ENCODE data around the gene MED22. TPM values are rescaled to one million over a fixed set of nuclear protein-coding genes. Genes with fewer than 3 reads are reported as not detected.
A peak's percentile ranks its signal among the peaks of the same experiment; 100 is the strongest.
"Not testable (repeated sequence)": the region's sequence is repeated elsewhere in the genome, so short reads cannot be mapped to it uniquely, and the experiment has no call there.

MED22 gene
- total and polyA plus RNA-seq, 4 donors: 11.4 to 32.0 (median 20.1) TPM

GRCh38 chr9:133378408-133378962 is 30.6 kb upstream of the MED22 start:
- Histone ChIP-seq H3K27ac (ENCODE audit: low read depth in 1 of 2, low read length in 1 of 2) (no peak overlapping the region), H3K27me3 (ENCODE audit: control insufficient read depth in 3 of 3, insufficient read depth in 3 of 3, low read length in 2 of 3) (no peaks in the 10 kb centered on the region), H3K9ac (ENCODE audit: insufficient read depth in 1 of 2, low read length in 2 of 2) (no peak overlapping the region), H3K4me1 (ENCODE audit: control insufficient read depth in 5 of 5, insufficient read depth in 5 of 5, low read length in 5 of 5) (peaks cover 0 to 19% (median 0%) of the 10 kb centered on the region in 5 donors), H3K4me3 (no peak overlapping the region), H3K9me3 (ENCODE audit: control insufficient read depth in 4 of 4, insufficient read depth in 3 of 4, low read length in 3 of 4) (no peaks in the 10 kb centered on the region), H3K36me3 (ENCODE audit: control insufficient read depth in 4 of 4, insufficient read depth in 4 of 4, low read length in 4 of 4) (peaks cover 0 to 2% (median under 1%) of the 10 kb centered on the region in 4 donors)
- no peak for ATAC-seq (ENCODE audit: insufficient read depth, low FRiP score)
- no peak for DNase-seq
- WGBS, 2 donors: 53 to 73% methylated on average over 1 of the region's 1 CpG
- no peak for TF ChIP-seq CTCF (IDR thresholded peaks at IDR 0.05; ENCODE audit: control extremely low read depth, extremely low read depth)

GRCh38 chr9:133377721-133378216 is 29.8 kb upstream of the MED22 start:
- H3K4me3 ChIP-seq: no peak overlapping the region
- H3K4me1 ChIP-seq (ENCODE audit: control insufficient read depth in 5 of 5, insufficient read depth in 5 of 5, low read length in 5 of 5): peaks cover 0 to 19% (median 1%) of the 10 kb centered on the region in 5 donors
- no peaks in the 10 kb centered on the region for H3K27me3 ChIP-seq (ENCODE audit: control insufficient read depth in 3 of 3, insufficient read depth in 3 of 3, low read length in 2 of 3)
- WGBS, 2 donors: 79 to 83% methylated on average over 6 of the region's 6 CpGs
- DNase-seq (no peak), ATAC-seq (ENCODE audit: insufficient read depth, low FRiP score) (no peak)
- H3K36me3 ChIP-seq (ENCODE audit: control insufficient read depth in 4 of 4, insufficient read depth in 4 of 4, low read length in 4 of 4): peaks cover 0 to 8% (median 4%) of the 10 kb centered on the region in 4 donors
- no peak for TF ChIP-seq CTCF (IDR thresholded peaks at IDR 0.05; ENCODE audit: control extremely low read depth, extremely low read depth)
- no peak overlapping the region for H3K9ac ChIP-seq (ENCODE audit: insufficient read depth in 1 of 2, low read length in 2 of 2)
- no peaks in the 10 kb centered on the region for H3K9me3 ChIP-seq (ENCODE audit: control insufficient read depth in 4 of 4, insufficient read depth in 3 of 4, low read length in 3 of 4)
- no peak overlapping the region for H3K27ac ChIP-seq (ENCODE audit: low read depth in 1 of 2, low read length in 1 of 2)

GRCh38 chr9:133377280-133377679 is 29.3 kb upstream of the MED22 start:
- H3K27ac ChIP-seq (ENCODE audit: low read depth in 1 of 2, low read length in 1 of 2); ATAC-seq (ENCODE audit: insufficient read depth, low FRiP score); H3K9ac ChIP-seq (ENCODE audit: insufficient read depth in 1 of 2, low read length in 2 of 2); H3K9me3 ChIP-seq (ENCODE audit: control insufficient read depth in 4 of 4, insufficient read depth in 3 of 4, low read length in 3 of 4); H3K27me3 ChIP-seq (ENCODE audit: control insufficient read depth in 3 of 3, insufficient read depth in 3 of 3, low read length in 2 of 3); DNase-seq; H3K4me3 ChIP-seq: not testable (repeated sequence)
- Histone ChIP-seq H3K4me1 (ENCODE audit: control insufficient read depth in 5 of 5, insufficient read depth in 5 of 5, low read length in 5 of 5) (peaks cover 0 to 21% (median 3%) of the 10 kb centered on the region in 5 donors), H3K36me3 (ENCODE audit: control insufficient read depth in 4 of 4, insufficient read depth in 4 of 4, low read length in 4 of 4) (peaks cover 0 to 13% (median 5%) of the 10 kb centered on the region in 4 donors)
- WGBS, 2 donors: 91 to 94% methylated on average over 14 of the region's 14 CpGs

- peaks cover 0 to 21% (median 6%) of the 10 kb centered on the region in 4 donors for H3K36me3 ChIP-seq (ENCODE audit: control insufficient read depth in 4 of 4, insufficient read depth in 4 of 4, low read length in 4 of 4)
- H3K9me3 ChIP-seq (ENCODE audit: control insufficient read depth in 4 of 4, insufficient read depth in 3 of 4, low read length in 3 of 4): no peaks in the 10 kb centered on the region
- peak within 1 kb of the TSS; percentile 87 for H3K4me3 ChIP-seq
- no peak for TF ChIP-seq CTCF (IDR thresholded peaks at IDR 0.05; ENCODE audit: control extremely low read depth, extremely low read depth)
- peak; percentile 97 to 99 (median 98) for DNase-seq
- no peaks in the 10 kb centered on the region for H3K27me3 ChIP-seq (ENCODE audit: control insufficient read depth in 3 of 3, insufficient read depth in 3 of 3, low read length in 2 of 3)
- peaks cover 5 to 30% (median 9%) of the 10 kb centered on the region in 5 donors for H3K4me1 ChIP-seq (ENCODE audit: control insufficient read depth in 5 of 5, insufficient read depth in 5 of 5, low read length in 5 of 5)
- peak within 1 kb of the TSS; percentile 95 to 96 for H3K27ac ChIP-seq (ENCODE audit: low read depth in 1 of 2, low read length in 1 of 2)
- ATAC-seq (ENCODE audit: insufficient read depth, low FRiP score): peak; percentile 96
- WGBS, 2 donors: 1% methylated on average over 95 to 120 of the region's 120 CpGs
- peak within 1 kb of the TSS; percentile 84 to 85 for H3K9ac ChIP-seq (ENCODE audit: insufficient read depth in 1 of 2, low read length in 2 of 2)
Measured at GRCh38 chr9:133375724-133376654, 28.1 kb upstream of the MED22 start, which contains the start of the genes STKLD1 and SURF4. Gene STKLD1 (plus strand): TSS chr9:133376366. CDS start chr9:133376474, 108 bp downstream. Gene SURF4 (minus strand): TSS chr9:133376060. CDS start chr9:133375969, 91 bp downstream.
